Activated CD8-positive, alpha-beta memory T cell treated with anti-CD3 and anti-CD28 coated beads for 4 hours (primary cell): ENCODE data around the gene LRRC73.
A peak's percentile ranks its signal among the peaks of the same experiment; 100 is the strongest.
"Not testable (repeated sequence)": the region's sequence is repeated elsewhere in the genome, so short reads cannot be mapped to it uniquely, and the experiment has no call there.

Experiments
- DNase-seq, 2 donors: peaks; one replicate each; pipeline ENCODE4 v3.0.0-alpha.2; 2020; ENCODE audit warnings: low read depth in 2 of 2

LRRC73 gene

GRCh38 chr6:43511824-43512415, 1.8 kb upstream of the LRRC73 start:
- DNase-seq = no peak

DNA sequence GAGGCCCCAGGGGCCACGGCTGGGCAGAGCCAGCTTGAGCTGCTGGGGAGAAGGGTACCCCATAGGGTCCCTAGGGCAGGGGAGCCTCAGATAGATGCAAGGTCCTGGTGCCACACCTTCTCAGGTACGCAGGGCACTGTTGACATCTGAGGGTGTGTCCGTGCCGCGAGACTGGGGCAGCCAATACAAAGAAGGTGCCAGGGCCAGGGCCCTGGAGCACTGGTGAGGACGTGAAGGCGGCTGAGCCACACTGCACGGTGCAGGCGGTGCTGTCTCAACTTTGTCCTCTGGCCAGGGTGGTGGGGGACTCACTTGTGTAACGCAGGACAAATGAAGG, 649 bp upstream of the LRRC73 start:
- DNase-seq = no peak

DNA sequence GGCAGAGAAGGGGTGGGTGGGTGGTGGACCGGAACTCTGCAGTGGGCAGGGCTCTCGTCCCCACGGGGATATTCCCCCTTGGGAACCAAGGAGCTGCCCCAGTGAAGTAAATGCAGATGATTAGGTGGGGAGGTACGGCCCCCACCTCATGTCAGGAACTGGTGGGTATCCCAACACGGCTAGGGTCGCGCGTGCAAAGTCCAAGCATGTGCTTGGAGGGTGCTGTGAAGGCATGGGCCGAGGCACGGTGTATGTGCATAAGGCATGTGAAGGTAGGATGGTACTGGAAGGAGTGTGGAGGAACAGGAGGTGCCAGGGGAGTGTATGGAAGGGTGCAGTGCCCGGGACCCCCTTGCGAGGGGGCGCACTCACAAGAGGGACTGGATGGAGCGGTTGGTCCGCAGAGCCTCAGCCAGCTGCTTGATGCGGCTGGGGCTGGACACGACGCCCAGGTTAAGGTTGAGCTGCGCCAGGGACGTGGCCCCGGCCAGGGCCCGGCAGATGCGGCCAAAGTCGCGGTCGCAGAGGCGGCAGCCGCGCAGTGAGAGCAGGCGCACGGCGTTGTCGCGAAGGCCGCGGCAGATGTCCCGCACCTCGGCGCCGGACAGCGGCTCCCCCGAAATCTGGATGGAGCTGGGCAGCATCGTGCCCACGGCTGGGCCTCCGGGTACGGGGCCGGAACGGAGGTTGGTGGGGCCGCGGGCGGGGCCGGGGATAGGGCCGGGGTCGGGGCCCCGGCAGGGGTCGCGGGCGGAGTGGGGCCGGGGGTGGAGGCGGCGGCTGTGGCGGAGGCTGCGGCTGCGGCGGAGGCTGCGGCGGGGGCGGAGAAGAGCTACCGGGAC, 783 bp downstream of the LRRC73 start:
- DNase-seq = no peak

GRCh38 chr6:43508481-43509141, 1.5 kb downstream of the LRRC73 start:
- DNase-seq = no peak

GRCh38 chr6:43506667-43507471, 3.3 kb downstream of the LRRC73 start:
- peak; percentile 54 to 57 for DNase-seq

DNA sequence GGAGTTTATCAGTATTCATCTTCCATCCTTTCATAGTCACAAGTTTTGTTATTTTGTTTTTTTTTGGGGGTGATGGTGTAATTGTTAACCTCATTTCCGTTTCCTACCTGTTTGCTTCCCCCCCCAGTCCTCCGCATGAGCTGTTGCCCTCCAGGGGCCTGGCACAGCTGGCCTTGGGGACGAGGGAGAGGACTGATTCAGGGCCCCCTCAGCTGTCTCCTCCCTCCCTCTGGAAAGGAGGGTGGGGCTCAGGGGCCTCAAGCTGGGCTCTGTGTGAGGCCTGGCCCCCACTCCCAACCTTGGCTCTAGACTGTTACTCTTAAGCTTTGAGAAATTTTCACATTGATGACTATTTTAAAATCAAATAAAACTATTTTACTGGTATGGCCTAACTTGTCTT, 4.0 kb downstream of the LRRC73 start:
- no peak for DNase-seq

DNA sequence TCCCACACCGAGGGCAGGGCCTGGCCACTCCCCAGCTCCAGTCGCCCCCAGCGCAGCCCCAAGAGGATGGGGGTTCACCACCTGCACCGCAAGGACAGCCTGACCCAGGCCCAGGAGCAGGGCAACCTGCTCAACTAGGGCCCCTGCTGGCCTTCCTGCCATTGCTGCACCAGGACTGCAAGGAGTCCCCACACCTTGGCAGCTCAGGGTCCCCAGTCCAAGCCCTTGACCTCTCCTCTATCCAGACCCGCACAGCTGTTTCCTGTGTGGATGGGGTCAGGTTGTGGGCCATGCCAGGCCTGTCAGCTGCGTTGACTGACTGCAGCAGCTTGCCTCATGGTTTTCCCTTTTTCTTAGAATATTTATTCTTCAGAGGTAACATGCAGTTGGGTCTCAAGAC, 4.4 kb downstream of the LRRC73 start:
- DNase-seq = no peak

DNA sequence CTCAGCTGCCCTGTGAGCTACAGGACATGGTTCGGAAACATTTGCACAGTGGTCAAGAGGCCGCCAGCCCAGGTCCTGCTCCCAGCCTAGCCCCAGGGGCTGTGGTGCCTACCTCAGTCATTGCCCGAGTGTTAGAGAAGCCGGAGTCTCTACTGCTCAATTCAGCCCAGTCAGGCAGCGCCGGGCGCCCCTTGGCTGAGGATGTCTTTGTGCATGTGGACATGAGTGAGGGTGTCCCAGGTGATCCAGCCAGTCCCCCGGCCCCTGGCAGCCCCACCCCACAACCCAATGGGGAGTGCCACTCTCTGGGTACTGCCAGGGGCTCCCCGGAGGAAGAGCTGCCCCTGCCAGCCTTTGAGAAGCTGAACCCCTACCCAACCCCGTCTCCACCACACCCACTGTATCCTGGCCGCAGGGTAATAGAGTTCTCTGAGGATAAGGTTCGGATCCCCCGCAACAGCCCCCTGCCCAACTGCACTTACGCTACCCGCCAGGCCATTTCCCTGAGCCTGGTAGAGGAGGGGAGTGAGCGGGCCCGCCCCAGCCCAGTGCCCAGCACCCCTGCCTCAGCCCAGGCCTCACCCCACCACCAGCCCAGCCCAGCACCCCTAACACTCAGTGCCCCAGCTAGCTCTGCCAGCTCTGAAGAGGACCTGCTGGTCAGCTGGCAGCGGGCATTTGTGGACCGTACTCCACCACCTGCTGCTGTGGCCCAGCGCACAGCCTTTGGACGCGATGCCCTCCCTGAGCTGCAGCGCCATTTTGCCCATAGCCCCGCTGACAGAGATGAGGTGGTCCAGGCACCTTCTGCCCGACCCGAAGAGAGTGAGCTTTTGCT, 5.2 kb downstream of the LRRC73 start:
- no peak for DNase-seq

DNA sequence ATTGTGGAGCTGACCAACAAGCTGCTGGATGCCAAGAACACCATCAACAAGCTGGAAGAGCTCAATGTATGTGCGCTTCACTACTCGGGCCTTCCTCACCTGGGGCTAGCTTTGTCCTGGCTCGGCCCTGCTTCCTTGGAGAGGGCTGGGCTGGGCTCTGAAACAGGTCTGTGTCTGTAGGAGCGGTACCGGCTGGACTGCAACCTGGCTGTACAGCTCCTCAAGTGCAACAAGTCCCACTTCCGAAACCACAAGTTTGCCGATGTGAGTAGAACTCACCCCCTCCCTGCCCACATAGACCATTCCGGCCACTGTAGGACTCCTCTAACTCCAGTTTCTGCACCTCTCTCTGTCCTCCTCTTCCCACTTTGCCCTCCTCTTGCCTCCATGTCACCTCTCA, 6.7 kb downstream of the LRRC73 start:
- DNase-seq = no peak

GRCh38 chr6:43502666-43503065, 7.5 kb downstream of the LRRC73 start:
- DNase-seq = no peak

GRCh38 chr6:43500921-43501320, 9.2 kb downstream of the LRRC73 start:
- no peak for DNase-seq

GRCh38 chr6:43499028-43499815, 10.9 kb downstream of the LRRC73 start:
- DNase-seq = no peak

DNA sequence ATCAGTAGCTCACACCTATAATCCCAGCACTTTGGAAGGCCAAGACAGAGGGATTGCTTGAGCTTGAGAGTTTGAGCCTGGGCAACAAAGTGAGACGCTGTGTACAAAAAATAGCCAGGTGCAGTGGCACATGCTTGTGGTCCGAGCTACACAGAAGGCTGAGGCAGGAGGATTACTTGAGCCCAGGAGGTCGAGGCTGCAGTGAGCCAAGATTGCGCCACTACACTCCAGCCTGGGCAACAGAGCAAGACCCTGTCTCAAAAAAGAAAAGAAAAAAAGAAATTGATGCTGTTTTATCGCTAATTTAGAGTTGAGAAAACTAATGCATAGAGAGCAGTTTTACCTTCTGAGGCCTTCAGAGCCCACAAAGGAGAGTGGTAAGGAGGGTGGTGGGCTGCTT, 11.9 kb downstream of the LRRC73 start:
- DNase-seq = not testable (repeated sequence)

DNA sequence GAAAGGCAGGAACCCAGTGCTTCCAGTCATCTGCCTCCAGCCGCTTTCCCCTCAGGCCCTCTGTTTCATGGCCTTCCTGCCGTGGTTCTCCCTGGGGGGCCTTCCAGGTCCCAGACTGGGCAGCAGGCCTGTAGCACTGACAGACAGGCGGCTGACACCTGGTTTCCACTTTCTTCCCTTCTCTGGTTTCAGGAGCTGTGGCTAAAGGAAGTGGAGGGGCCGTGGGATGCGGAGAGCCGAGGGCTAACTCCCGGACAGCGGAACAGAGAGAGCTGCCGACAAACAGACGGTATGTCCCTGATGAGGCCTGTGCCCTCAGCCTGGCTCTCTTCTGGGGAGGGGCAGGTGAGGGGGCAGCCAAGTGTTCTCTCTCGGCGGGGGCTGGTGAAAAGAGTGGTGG, 12.5 kb downstream of the LRRC73 start:
- DNase-seq = no peak

DNA sequence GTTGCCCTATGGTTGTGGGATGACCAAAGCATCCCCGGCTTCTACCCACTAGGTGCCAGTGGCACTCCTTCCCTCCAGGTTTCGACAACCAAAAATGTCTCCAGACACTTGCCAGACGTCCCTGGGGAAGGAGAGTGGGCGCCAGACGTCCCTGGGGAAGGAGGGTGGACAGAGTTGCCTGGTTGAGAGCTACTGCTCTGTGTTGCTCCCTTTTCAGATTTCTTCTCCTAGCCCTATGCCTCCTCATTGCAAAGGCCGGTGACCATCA, 13.1 kb downstream of the LRRC73 start:
- no peak for DNase-seq

DNA sequence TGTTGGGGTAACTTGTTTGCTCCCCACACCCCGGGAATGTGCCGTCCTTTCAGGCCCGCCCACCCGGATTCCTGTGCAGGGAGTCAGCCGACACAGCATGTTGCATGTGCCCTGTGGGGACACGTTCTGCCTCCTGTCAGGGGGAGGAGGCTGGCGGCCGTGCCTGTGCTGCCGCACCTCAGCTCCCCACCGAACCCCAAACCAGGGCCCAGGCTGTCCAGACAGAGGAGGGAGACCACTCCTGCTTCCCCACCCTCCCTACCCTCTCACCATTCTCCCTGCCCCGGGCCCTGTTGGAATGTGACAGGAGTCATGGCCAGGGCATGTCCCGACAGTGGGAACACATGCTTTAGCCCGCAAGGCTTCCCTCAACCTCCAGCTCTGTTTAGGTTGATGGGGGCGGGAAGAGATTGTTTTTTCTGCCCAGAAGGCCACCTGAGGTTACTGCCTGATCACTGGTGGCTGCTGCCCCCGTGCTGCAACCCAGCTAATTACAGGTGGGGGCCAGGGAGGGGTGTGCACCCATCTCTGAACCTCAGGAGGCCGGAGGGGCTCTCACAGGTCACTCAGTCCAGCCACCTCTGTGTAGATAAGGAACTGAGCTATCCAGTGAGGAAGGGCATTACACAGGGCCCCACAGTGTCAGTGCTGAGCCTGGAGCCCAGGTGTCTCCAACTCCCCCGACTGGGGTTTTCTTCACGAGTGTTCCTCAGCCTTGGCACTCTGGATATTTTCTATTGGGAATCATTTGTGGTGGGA, 13.6 kb downstream of the LRRC73 start:
- DNase-seq = no peak

DNA sequence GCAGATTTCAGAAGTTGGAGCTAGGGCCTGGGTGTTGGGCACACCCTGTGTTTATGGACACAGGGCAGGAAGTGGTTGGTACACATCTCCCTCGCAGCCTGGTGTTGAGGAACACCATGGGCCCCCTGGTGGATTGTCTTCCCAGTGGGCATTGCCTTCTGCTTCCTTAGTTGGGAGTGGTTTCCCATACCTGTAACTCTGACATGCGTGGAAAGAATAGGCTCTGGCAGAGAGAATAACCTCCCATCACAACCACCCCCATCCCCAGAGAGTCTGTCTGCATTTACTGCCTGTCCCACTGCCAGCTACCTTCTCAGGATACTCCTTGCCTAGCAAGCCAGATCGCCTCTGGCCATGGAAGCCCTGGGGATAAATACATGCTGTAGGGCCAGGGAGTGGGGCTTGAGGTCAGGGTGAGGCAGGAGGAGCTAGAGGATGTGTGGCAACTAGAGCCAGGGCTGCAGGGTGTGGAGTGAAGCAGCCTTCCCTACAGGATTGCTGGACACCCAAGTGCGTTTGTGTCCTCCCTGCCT, 14.7 kb downstream of the LRRC73 start:
- no peak for DNase-seq

DNA sequence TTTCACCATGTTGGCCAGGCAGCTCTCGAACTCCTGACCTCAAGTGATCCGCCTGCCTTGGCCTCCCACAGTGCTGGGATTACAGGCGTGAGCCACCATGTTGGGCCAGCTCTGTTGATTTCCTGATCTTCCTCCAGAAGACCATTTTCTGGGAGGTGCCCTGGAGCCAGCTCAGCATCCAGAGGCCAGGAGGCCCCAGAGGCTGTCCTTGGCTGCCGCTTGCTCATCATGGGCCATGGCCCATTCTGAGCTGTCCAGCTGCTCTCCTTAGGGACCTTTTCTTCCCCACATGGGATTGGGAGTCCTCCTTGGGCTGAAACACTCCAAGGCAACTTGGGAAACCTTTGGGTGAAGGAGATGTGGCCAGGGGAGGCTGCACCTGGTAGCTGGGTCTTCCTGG, 15.4 kb downstream of the LRRC73 start:
- no peak for DNase-seq

DNA sequence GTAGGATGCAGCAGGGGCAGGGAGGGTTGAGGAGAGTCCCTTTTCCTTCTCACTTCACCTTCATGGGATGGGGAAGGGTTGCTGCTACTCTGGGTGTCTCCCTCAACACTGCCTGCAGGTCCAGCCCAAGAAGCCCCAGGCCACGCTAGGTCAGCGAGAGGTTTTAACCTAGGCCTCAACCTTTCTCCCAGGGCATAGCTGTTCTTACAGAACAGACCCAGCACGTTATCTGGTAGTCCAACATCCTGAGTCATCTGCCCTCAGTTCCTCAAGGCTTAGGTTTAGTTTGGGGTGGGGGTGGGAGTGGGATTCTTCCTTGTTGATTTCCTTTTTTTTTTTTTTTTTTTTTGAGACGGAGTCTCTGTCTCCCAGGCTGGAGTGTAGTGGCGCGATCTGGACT, 15.8 kb downstream of the LRRC73 start:
- DNase-seq = no peak

- no peak for DNase-seq
Measured at GRCh38 chr6:43493833-43494232, 16.3 kb downstream of the LRRC73 start.
